Neural progenitor cell (in vitro differentiated cells): ENCODE results near the gene GFAP. TPM values are rescaled to one million over a fixed set of nuclear protein-coding genes. Genes with fewer than 3 reads are reported as not detected.

Experiments
- DNase-seq: peaks from one replicate; pipeline ENCODE4 v3.0.0-alpha.2; 2016; ENCODE audit warnings: low spot score
- H2AFZ ChIP-seq: fragments of 200-600 bp; sonication (generic); replicated peaks from 2 replicates; pipeline ENCODE4 v1.6.1; 2016; ENCODE audit warnings: antibody characterized with exemption
- H3F3A ChIP-seq: fragments of 200-600 bp; sonication (generic); 2 replicates; pipeline ENCODE4 v1.6.1; 2016; ENCODE audit warnings: antibody characterized with exemption, low read depth
- H3K27ac ChIP-seq: fragments of 200-600 bp; sonication (generic); 2 replicates; pipeline ENCODE4 v1.5.1; 2016; ENCODE audit warnings: mild to moderate bottlenecking
- H3K27me3 ChIP-seq: fragments of 200-600 bp; sonication (generic); 2 replicates; pipeline ENCODE4 v1.6.1; 2016; ENCODE audit warnings: mild to moderate bottlenecking, moderate library complexity
- H3K36me3 ChIP-seq: fragments of 200-600 bp; sonication (generic); 2 replicates; pipeline ENCODE4 v1.5.1; 2016
- H3K4me1 ChIP-seq: fragments of 200-600 bp; sonication (generic); 2 replicates; pipeline ENCODE4 v1.6.1; 2016; ENCODE audit warnings: mixed run types
- H3K4me2 ChIP-seq: fragments of 200-600 bp; sonication (generic); 2 replicates; pipeline ENCODE4 v1.6.1; 2016
- H3K4me3 ChIP-seq: fragments of 200-600 bp; sonication (generic); 2 replicates; pipeline ENCODE4 v1.5.1; 2016
- H3K79me2 ChIP-seq: fragments of 200-600 bp; sonication (generic); 2 replicates; pipeline ENCODE4 v1.6.1; 2016; ENCODE audit warnings: low read depth
- H3K9ac ChIP-seq: fragments of 200-600 bp; sonication (generic); 2 replicates; pipeline ENCODE4 v1.6.1; 2016
- H3K9me3 ChIP-seq: fragments of 200-600 bp; sonication (generic); 2 replicates; pipeline ENCODE4 v1.5.1; 2016; ENCODE audit warnings: low read depth
- H4K20me1 ChIP-seq: fragments of 200-600 bp; sonication (generic); 2 replicates; pipeline ENCODE4 v1.6.1; 2016; ENCODE audit warnings: low read depth
- H3K27ac Mint-ChIP-seq: 3 replicates; pipeline ENCODE4 v1.8.0; 2021; ENCODE audit warnings: mixed read lengths
- H3K27me3 Mint-ChIP-seq: 2 replicates; pipeline ENCODE4 v1.8.0; 2022; ENCODE audit warnings: low read depth, mild to moderate bottlenecking, inconsistent platforms, moderate library complexity, mixed read lengths; ENCODE audit not compliant: insufficient read depth
- H3K36me3 Mint-ChIP-seq: 3 replicates; pipeline ENCODE4 v1.8.0; 2021; ENCODE audit warnings: mixed read lengths
- H3K4me1 Mint-ChIP-seq: 3 replicates; pipeline ENCODE4 v1.8.0; 2021; ENCODE audit warnings: mixed read lengths
- H3K4me3 Mint-ChIP-seq: 3 replicates; pipeline ENCODE4 v1.8.0; 2021; ENCODE audit warnings: mild to moderate bottlenecking, moderate library complexity, mixed read lengths
- H3K9me3 Mint-ChIP-seq: 3 replicates; pipeline ENCODE4 v1.8.0; 2020; ENCODE audit warnings: mixed read lengths
- CTCF ChIP-seq: fragments of 200-600 bp; sonication (generic); IDR thresholded peaks from 2 replicates; pipeline ENCODE4 v1.5.1; 2017; ENCODE audit warnings: antibody characterized with exemption, mild to moderate bottlenecking
- EZH2 ChIP-seq: fragments of 200-600 bp; sonication (generic); IDR thresholded peaks from 2 replicates; pipeline ENCODE4 v1.6.1; 2017; ENCODE audit warnings: antibody characterized with exemption, mild to moderate bottlenecking, moderate library complexity
- EZH2phosphoT487 ChIP-seq: fragments of 200-600 bp; sonication (generic); IDR thresholded peaks from 2 replicates; pipeline ENCODE4 v1.6.1; 2017; ENCODE audit warnings: antibody characterized with exemption
- total RNA-seq: library from RNA; depleted of rRNA; stranded (reverse); fragments of >200 nt; gene quantifications from 2 replicates; pipeline ENCODE4 v1.2.3, GENCODE V29; 2015; ENCODE audit warnings: low replicate concordance

GFAP gene
- total RNA-seq, 1 donor from 2014 or later = 0.45 TPM

- Histone ChIP-seq H2AFZ (no peak overlapping the region), H3F3A (peaks cover 11% of the 10 kb centered on the region), H3K27ac (no peak overlapping the region), H3K27me3 (peaks cover 26% of the 10 kb centered on the region), H3K36me3 (no peaks in the 10 kb centered on the region), H3K79me2 (no peaks in the 10 kb centered on the region), H3K9ac (no peak overlapping the region), H3K4me2 (no peak overlapping the region), H3K9me3 (no peaks in the 10 kb centered on the region), H4K20me1 (no peaks in the 10 kb centered on the region), H3K4me3 (no peak overlapping the region), H3K4me1 (peaks cover 25% of the 10 kb centered on the region)
- Mint-ChIP-seq H3K27me3 (peaks cover 21% of the 10 kb centered on the region), H3K4me1 (peaks cover 25% of the 10 kb centered on the region), H3K27ac (peak overlapping the region; percentile 78), H3K36me3 (no peaks in the 10 kb centered on the region), H3K9me3 (no peaks in the 10 kb centered on the region), H3K4me3 (peak overlapping the region; percentile 7)
- no peak for TF ChIP-seq CTCF
- TF ChIP-seq EZH2phosphoT487 = no peak
- no peak for TF ChIP-seq EZH2
- no peak for DNase-seq
Measured at GRCh38 chr17:44917456-44917855, 2.2 kb upstream of the GFAP start.

- H3K36me3 Mint-ChIP-seq = no peaks in the 10 kb centered on the region
- no peak for DNase-seq
Measured at GRCh38 chr17:44916781-44917241, 1.5 kb upstream of the GFAP start.

GRCh38 chr17:44915862-44916780 is 821 bp upstream of the GFAP start:
- no peaks in the 10 kb centered on the region for H3K9me3 ChIP-seq
- Mint-ChIP-seq H3K4me1 (peaks cover 20% of the 10 kb centered on the region), H3K27me3 (peaks cover 18% of the 10 kb centered on the region), H3K27ac (peak overlapping the region; percentile 79), H3K9me3 (no peaks in the 10 kb centered on the region), H3K36me3 (no peaks in the 10 kb centered on the region), H3K4me3 (no peak overlapping the region)
- no peaks in the 10 kb centered on the region for H3K36me3 ChIP-seq
- H3K9ac ChIP-seq = no peak overlapping the region
- H3F3A ChIP-seq = peaks cover 8% of the 10 kb centered on the region
- no peaks in the 10 kb centered on the region for H4K20me1 ChIP-seq
- H3K4me2 ChIP-seq = no peak overlapping the region
- no peak for TF ChIP-seq EZH2phosphoT487
- no peak for TF ChIP-seq EZH2
- no peak for TF ChIP-seq CTCF
- peaks cover 14% of the 10 kb centered on the region for H3K4me1 ChIP-seq
- H2AFZ ChIP-seq = no peak overlapping the region
- H3K27me3 ChIP-seq = peaks cover 40% of the 10 kb centered on the region
- H3K4me3 ChIP-seq = no peak overlapping the region
- no peaks in the 10 kb centered on the region for H3K79me2 ChIP-seq
- H3K27ac ChIP-seq = no peak overlapping the region
- peak; percentile 41 for DNase-seq

More at GRCh38 chr17:44916781-44917241, 1.5 kb upstream of the GFAP start:
- H3K27ac ChIP-seq = no peak overlapping the region
- no peaks in the 10 kb centered on the region for H4K20me1 ChIP-seq
- no peak overlapping the region for H3K9ac ChIP-seq
- H3K4me3 ChIP-seq = no peak overlapping the region
- H3K9me3 Mint-ChIP-seq = no peaks in the 10 kb centered on the region
- peak overlapping the region; percentile 50 for H3K27ac Mint-ChIP-seq
- H3K27me3 ChIP-seq = peaks cover 33% of the 10 kb centered on the region
- TF ChIP-seq EZH2 = no peak
- no peak for TF ChIP-seq EZH2phosphoT487
- no peaks in the 10 kb centered on the region for H3K79me2 ChIP-seq
- H3K36me3 ChIP-seq = no peaks in the 10 kb centered on the region
- no peak overlapping the region for H3K4me2 ChIP-seq
- H3K4me3 Mint-ChIP-seq = no peak overlapping the region
- peaks cover 20% of the 10 kb centered on the region for H3K27me3 Mint-ChIP-seq
- peaks cover 25% of the 10 kb centered on the region for H3K4me1 Mint-ChIP-seq
- H3F3A ChIP-seq = peaks cover 11% of the 10 kb centered on the region
- H3K4me1 ChIP-seq = peaks cover 20% of the 10 kb centered on the region
- no peak overlapping the region for H2AFZ ChIP-seq
- no peaks in the 10 kb centered on the region for H3K9me3 ChIP-seq
